BE2C (cell line): ENCODE data around the gene COL5A1.
A peak's percentile ranks its signal among the peaks of the same experiment; 100 is the strongest.

Experiments used
- DNase-seq: peaks from one replicate; pipeline ENCODE4 v3.0.0-alpha.2; 2020
- H3K27me3 ChIP-seq: fragments of 250-450 bp; sonication (Bioruptor Pico); 2 replicates; pipeline ENCODE4 v1.5.1; 2020; ENCODE audit warnings: mild to moderate bottlenecking
- H3K36me3 ChIP-seq: fragments of 250-450 bp; sonication (Bioruptor Pico); 2 replicates; pipeline ENCODE4 v1.5.1; 2020; ENCODE audit warnings: mild to moderate bottlenecking
- H3K4me1 ChIP-seq: fragments of 250-450 bp; sonication (Bioruptor Pico); 2 replicates; pipeline ENCODE4 v1.5.1; 2020
- H3K4me3 ChIP-seq: 2 replicates; pipeline ENCODE4 v1.5.1; 2011; ENCODE audit warnings: low read depth, low read length
- H3K9me3 ChIP-seq: fragments of 250-450 bp; sonication (Bioruptor Pico); 2 replicates; pipeline ENCODE4 v1.5.1; 2020
- TF ChIP-seq, protein P1 (sequence below): IDR thresholded peaks from 2 replicates; pipeline ENCODE4 v1.5.1; 2012; ENCODE audit warnings: mild to moderate bottlenecking, low read depth, low read length

COL5A1 gene

DNA sequence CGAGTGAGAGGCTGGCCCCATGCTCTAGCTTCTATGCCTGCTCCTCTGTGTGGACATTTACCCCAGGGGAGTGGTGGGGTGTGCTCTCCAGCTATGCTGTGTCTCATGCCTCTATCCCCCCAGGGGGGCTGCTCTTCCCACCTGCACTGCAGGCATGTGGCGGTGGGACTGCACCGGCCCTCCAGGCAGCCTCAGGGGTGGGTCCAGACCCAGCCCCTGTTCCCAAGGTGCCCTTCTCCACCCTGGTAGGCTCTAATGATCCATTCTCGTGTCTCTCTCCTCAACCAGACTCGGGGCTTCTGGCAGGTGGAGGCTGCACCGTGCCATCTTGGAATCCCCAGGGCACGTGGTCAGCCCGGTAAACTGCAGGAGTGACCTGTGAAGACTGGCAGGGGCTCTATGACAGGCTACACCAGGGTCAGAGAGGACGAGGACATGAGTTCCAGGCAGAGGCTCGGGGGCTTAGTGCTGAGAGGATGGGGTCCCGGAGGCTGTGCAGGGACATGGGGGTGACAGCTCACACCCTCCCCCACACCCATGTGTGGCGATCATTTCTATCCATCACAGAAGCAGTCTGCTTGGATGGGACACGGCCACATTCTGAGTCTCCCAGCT is 22.7 kb upstream of the COL5A1 start:
- no peaks in the 10 kb centered on the region for H3K9me3 ChIP-seq
- no peak overlapping the region for H3K4me3 ChIP-seq
- H3K4me1 ChIP-seq, result peaks cover 3% of the 10 kb centered on the region; the same call in 1 of the 2 replicates
- H3K36me3 ChIP-seq, result no peaks in the 10 kb centered on the region
- no peaks in the 10 kb centered on the region for H3K27me3 ChIP-seq
- peak; percentile 3 for DNase-seq
- TF ChIP-seq, protein P1, sequence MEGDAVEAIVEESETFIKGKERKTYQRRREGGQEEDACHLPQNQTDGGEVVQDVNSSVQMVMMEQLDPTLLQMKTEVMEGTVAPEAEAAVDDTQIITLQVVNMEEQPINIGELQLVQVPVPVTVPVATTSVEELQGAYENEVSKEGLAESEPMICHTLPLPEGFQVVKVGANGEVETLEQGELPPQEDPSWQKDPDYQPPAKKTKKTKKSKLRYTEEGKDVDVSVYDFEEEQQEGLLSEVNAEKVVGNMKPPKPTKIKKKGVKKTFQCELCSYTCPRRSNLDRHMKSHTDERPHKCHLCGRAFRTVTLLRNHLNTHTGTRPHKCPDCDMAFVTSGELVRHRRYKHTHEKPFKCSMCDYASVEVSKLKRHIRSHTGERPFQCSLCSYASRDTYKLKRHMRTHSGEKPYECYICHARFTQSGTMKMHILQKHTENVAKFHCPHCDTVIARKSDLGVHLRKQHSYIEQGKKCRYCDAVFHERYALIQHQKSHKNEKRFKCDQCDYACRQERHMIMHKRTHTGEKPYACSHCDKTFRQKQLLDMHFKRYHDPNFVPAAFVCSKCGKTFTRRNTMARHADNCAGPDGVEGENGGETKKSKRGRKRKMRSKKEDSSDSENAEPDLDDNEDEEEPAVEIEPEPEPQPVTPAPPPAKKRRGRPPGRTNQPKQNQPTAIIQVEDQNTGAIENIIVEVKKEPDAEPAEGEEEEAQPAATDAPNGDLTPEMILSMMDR, result no peak

DNA sequence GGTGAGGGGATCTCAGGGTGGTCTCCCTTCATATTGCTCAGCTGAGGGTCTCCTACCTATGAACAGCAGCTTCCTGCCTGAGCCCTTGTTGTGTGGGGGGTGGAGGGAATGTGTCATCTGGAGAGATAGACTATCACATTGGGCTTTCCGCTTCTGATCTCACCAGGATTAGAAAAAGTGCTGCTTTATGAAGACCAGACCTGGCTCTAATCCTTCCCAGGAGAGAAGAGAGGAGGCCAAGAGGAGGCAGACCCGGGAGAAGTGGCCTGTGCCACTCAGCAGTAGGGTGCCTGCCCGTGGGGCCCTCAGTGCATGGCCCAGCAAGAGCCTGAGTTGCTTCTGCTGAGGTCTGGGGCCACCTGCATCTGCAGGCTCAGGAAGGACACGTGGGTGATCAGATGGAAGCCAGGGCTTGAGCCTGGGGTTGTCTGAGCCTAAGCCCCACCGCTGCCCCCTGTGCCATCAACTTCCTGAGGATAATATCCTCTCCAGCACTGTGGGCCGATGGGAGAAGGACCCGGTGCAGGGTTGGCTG is 22.1 kb upstream of the COL5A1 start:
- DNase-seq, result peak; percentile 10
- H3K27me3 ChIP-seq, result no peaks in the 10 kb centered on the region
- TF ChIP-seq, protein P1, result no peak
- H3K4me1 ChIP-seq, result peaks cover 3% of the 10 kb centered on the region; the same call in 1 of the 2 replicates
- no peaks in the 10 kb centered on the region for H3K36me3 ChIP-seq
- no peak overlapping the region for H3K4me3 ChIP-seq
- no peaks in the 10 kb centered on the region for H3K9me3 ChIP-seq

DNA sequence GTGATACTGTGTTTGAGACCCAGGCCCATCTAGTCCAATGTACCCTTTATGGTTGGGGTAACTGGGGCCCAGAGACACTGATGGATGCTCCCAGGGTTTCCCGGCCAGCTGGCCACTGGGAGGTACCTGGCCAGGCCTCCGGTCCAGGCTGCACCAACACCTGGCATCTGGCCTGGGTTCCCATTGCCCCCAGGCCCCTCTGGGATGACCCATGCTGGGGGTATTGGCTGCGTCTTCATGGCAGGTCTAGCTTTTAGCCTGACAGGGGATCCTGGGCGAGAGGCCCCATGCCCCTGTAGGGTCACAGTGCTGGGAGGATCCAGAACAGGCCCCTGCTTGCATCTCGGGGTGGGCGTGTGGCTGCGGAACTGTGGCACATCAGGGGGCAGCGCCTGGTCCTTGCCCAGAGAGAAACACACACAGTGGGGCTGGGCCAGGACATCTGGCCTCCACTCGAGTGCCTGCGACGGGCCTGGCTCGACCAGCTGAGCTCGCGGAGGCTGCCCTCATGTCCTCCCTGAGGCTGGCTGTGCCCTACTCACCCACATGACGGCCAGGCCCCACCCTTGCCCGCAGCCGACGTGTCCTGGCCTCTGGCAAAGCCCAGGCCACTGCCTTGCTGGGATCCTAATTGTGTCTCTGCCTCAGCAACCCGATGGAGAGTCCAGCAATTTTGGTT is 21.5 kb upstream of the COL5A1 start:
- TF ChIP-seq, protein P1, result no peak

DNA sequence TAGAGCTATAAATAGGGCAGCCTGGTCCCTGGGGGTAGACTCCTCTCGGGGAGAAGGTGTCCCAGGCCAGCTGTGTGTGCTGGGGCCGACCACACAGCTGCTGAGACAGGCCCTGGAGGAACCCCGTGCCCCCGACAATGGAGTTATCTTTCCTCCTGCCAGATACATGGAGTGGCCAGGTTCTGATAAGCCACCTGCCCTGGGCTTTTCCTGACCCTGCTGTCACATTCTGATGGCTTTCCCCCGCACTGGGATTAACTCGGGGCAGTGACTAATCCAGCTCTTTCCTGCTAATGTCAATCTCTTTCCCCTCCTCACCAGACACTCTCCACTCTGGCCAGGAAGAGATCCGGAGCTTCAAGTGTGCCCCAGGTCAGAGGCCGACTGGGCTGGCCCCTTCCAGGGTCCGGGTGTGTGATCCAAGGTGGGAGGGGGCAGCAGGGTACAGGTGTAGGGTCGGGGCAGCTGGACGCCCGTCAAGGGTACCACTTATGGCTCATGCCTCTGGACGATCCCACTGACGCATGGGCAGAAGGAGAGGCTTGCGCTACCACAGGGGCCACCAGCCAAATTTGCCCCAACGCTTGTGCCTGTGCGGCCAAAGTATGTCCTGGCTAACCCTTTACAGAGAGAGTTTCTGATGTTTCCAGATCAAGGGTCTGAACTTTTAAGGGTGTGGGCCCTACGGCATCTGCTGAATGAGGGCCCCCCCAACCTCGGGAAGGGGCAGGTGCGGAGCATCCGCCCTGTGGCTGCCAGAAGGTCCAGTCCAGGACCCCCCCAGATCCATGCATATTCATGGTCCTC is 20.6 kb upstream of the COL5A1 start:
- Histone ChIP-seq H3K4me1 (peaks cover 3% of the 10 kb centered on the region; the same call in 1 of the 2 replicates), H3K27me3 (no peaks in the 10 kb centered on the region), H3K4me3 (no peak overlapping the region), H3K36me3 (no peaks in the 10 kb centered on the region), H3K9me3 (no peaks in the 10 kb centered on the region)
- TF ChIP-seq, protein P1, result no peak
- peak; percentile 33 for DNase-seq

More for the DNA sequence above, 21.5 kb upstream of the COL5A1 start:
- Histone ChIP-seq H3K4me1 (peaks cover 3% of the 10 kb centered on the region; the same call in 1 of the 2 replicates), H3K4me3 (no peak overlapping the region), H3K9me3 (no peaks in the 10 kb centered on the region), H3K36me3 (no peaks in the 10 kb centered on the region), H3K27me3 (no peaks in the 10 kb centered on the region)
- DNase-seq, result peak; percentile 14

DNA sequence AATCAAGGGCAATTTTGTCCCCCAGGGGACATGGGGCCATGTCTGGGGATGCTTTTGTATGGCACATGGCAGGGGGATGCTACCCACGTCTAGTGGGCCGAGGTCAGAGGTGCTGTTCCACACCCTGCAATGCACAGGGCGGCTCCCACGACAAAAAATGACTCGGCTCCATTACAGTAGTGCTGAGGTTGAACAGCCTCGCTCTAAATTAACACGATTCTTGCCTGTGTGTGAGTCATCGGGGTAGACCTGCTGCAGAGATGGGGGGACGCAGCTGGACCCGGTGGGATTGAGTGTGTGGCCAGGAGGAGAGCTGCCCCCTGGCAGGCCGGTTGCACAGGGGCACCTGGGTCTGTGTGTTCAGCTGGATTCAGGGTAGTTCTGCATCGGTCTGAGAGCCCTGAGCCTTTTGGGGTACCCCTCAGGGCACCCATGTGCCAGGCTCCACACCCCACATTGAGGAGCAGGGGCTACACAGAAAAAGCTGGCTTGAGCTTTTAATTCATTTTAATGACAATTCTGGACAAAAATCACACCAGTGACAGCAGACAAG is 20.0 kb upstream of the COL5A1 start:
- H3K4me3 ChIP-seq, result no peak overlapping the region
- H3K27me3 ChIP-seq, result no peaks in the 10 kb centered on the region
- peak; percentile 3 for DNase-seq
- TF ChIP-seq, protein P1, result no peak
- peaks cover 3% of the 10 kb centered on the region; the same call in 1 of the 2 replicates for H3K4me1 ChIP-seq
- H3K36me3 ChIP-seq, result no peaks in the 10 kb centered on the region
- no peaks in the 10 kb centered on the region for H3K9me3 ChIP-seq
